ENCODE measurements around the gene EXOC3L4. TPM values are rescaled to one million over a fixed set of nuclear protein-coding genes. Genes with fewer than 3 reads are reported as not detected.

Gene EXOC3L4
- total and polyA plus RNA-seq, 9 of the 15 experiments (the other 6 are each of a cell fraction or from before 2014, with no cell fraction given): 0.10 to 6.7 (median 0.98) TPM; not detected in 1

DNA sequence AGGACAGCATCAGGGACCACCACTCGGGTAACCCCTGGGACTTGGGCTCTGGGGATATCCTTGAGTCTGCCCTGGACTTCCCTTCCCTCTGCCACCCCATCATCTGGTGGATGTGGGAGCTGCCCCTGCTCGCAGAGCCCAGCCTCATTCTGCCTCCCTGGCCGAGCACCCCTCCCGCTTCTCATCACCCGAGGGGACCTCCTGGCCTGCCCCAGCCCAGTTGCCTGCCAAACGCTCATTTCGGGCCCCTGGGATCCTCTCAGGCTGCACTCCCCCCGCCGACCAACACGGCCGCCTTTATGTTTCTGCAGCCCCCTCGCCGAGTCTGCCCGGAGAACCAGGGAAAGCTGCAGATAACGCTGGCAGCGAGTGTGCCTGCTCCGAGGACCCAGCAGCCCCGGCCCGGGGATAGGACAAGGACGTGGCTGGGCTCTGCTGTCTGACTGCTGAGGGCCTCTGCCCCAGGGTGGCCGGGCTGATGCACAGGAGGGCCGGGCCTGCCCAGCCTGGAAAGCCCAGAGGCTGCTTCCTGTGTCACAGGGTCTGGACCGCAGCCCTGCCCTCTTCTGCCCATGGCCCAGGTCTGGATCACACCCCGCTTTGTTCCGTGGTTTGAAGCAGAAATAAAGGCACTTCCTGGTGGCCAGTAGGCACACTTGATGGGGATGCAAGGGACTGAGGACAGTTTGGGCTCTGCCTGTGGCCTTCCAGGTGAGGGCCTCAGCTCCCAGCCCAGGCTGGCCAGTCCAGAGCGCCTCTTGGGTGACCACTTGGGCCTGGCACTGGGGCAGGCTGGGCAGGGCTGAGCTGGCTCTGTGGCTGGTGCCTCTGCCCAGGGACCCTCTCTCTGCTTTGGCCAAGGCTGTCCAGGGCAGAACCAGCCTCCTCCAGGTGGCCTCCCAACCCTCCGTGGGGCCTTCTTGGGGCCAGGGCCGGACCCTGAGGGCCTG lies 4.9 kb upstream of the EXOC3L4 start:
- H3K4me3 ChIP-seq: no peak overlapping the region
- TF ChIP-seq NFATC3 (IDR thresholded peaks at IDR 0.05): no peak
- TF ChIP-seq CHD4 (IDR thresholded peaks at IDR 0.05; ENCODE audit: insufficient read depth, insufficient replicate concordance, low read depth, low read length, poor library complexity, severe bottlenecking): no peak
- TF ChIP-seq DPF2 (IDR thresholded peaks at IDR 0.05): no peak
- no peak for TF ChIP-seq SPI1 (IDR thresholded peaks at IDR 0.05; ENCODE audit: borderline replicate concordance, low read depth, low read length)
- TF ChIP-seq NFIX (CRISPR knock-in tag; IDR thresholded peaks at IDR 0.05; ENCODE audit: low read depth): no peak
- TF ChIP-seq, protein P1, sequence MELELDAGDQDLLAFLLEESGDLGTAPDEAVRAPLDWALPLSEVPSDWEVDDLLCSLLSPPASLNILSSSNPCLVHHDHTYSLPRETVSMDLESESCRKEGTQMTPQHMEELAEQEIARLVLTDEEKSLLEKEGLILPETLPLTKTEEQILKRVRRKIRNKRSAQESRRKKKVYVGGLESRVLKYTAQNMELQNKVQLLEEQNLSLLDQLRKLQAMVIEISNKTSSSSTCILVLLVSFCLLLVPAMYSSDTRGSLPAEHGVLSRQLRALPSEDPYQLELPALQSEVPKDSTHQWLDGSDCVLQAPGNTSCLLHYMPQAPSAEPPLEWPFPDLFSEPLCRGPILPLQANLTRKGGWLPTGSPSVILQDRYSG (tag; conservative IDR thresholded peaks at IDR 0.05; ENCODE audit: low read depth): no peak
- TF ChIP-seq, protein P2, sequence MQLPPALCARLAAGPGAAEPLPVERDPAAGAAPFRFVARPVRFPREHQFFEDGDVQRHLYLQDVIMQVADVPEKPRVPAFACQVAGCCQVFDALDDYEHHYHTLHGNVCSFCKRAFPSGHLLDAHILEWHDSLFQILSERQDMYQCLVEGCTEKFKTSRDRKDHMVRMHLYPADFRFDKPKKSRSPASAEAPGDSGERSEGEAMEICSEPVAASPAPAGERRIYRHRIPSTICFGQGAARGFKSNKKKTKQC (CRISPR knock-in tag; IDR thresholded peaks at IDR 0.05): no peak
- no peak for TF ChIP-seq HNRNPL (IDR thresholded peaks at IDR 0.05; ENCODE audit: low read depth, low read length)
- no peak for TF ChIP-seq CC2D1A (IDR thresholded peaks at IDR 0.05)
- no peaks in the 10 kb centered on the region for H3K36me3 ChIP-seq (ENCODE audit: control insufficient read depth, insufficient read depth, low read length)
- no peaks in the 10 kb centered on the region for H3K79me2 ChIP-seq (ENCODE audit: control insufficient read depth, insufficient read depth, low read length)
- no peaks in the 10 kb centered on the region for H3K9me1 ChIP-seq (ENCODE audit: control insufficient read depth, insufficient read depth, low read length)
- no peak for FAIRE-seq
- H3K9me3 ChIP-seq (replicated peaks; ENCODE audit: control insufficient read depth, insufficient read depth, low read depth, low read length): no peaks in the 10 kb centered on the region
- ATAC-seq: no peak
- 60% methylated on average over 16 of the region's 28 CpGs for WGBS (ENCODE audit: insufficient coverage, low coverage, missing lambda C conversion rate)
- H3K4me1 ChIP-seq (replicated peaks in 1 of 2; ENCODE audit: control insufficient read depth in 2 of 2, insufficient read depth in 2 of 2, low read length in 2 of 2): peaks cover 8 to 75% of the 10 kb centered on the region in 2 experiments; a peak in 4 of 5 replicates
- H3K4me2 ChIP-seq (ENCODE audit: insufficient read depth, low read length): no peak overlapping the region
- in situ Hi-C loops (cut with MboI) (loop anchor here (10.0 kb wide), 1 partner anchor 445 kb away; no protein-coding TSS in a partner anchor), intact Hi-C loops (cut with micrococcal nuclease) (no loop called here)
- CTCF ChIA-PET (ENCODE audit: low intra/inter-chr PET ratio): no interaction called here
- DNase-seq (ENCODE audit: extremely low read depth in 1 of 4, low spot score in 3 of 4): no peak
- POLR2A ChIA-PET: interaction anchor here (0.6 kb wide), 2 partner anchors 15 to 244 kb away, joined by 3 read pairs; partner anchors contain the start of gene EIF5
- no peaks in the 10 kb centered on the region for H4K20me1 ChIP-seq (replicated peaks; ENCODE audit: control insufficient read depth, insufficient read depth, low read length)
- no TSS peak for BruUV-seq (replicated peaks)
- no peak overlapping the region for H3K9ac ChIP-seq (ENCODE audit: insufficient read depth in 1 of 2, low read depth in 2 of 2, low read length in 2 of 2)
- H2AFZ ChIP-seq (ENCODE audit: low read depth, low read length): no peak overlapping the region
- peaks cover 0 to 2% of the 10 kb centered on the region in 2 experiments; a peak in 1 of 5 replicates for H3K27me3 ChIP-seq (ENCODE audit: control insufficient read depth in 2 of 2, insufficient read depth in 2 of 2, low read length in 2 of 2)
- H3K27ac ChIP-seq (ENCODE audit: extremely low read depth, low read depth, low read length): no peak overlapping the region
